GM12875 (cell line): Measurements from ENCODE around the gene MAML2.

ENCODE experiments used
- H3K4me3 ChIP-seq: one replicate; pipeline ENCODE4 v1.5.1; 2011; ENCODE audit warnings: low read depth, low read length, control low read depth
- TF ChIP-seq, protein P1 (sequence below): IDR thresholded peaks from 2 replicates; pipeline ENCODE4 v1.5.1; 2011; ENCODE audit warnings: low read depth, mild to moderate bottlenecking, control low read depth, inconsistent platforms, low read length, moderate library complexity, borderline replicate concordance; ENCODE audit not compliant: insufficient read depth

Gene MAML2

GRCh38 chr11:96332126-96332771 is 10.7 kb downstream of the MAML2 start:
- TF ChIP-seq, protein P1, sequence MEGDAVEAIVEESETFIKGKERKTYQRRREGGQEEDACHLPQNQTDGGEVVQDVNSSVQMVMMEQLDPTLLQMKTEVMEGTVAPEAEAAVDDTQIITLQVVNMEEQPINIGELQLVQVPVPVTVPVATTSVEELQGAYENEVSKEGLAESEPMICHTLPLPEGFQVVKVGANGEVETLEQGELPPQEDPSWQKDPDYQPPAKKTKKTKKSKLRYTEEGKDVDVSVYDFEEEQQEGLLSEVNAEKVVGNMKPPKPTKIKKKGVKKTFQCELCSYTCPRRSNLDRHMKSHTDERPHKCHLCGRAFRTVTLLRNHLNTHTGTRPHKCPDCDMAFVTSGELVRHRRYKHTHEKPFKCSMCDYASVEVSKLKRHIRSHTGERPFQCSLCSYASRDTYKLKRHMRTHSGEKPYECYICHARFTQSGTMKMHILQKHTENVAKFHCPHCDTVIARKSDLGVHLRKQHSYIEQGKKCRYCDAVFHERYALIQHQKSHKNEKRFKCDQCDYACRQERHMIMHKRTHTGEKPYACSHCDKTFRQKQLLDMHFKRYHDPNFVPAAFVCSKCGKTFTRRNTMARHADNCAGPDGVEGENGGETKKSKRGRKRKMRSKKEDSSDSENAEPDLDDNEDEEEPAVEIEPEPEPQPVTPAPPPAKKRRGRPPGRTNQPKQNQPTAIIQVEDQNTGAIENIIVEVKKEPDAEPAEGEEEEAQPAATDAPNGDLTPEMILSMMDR = no peak
- H3K4me3 ChIP-seq = no peak overlapping the region

DNA sequence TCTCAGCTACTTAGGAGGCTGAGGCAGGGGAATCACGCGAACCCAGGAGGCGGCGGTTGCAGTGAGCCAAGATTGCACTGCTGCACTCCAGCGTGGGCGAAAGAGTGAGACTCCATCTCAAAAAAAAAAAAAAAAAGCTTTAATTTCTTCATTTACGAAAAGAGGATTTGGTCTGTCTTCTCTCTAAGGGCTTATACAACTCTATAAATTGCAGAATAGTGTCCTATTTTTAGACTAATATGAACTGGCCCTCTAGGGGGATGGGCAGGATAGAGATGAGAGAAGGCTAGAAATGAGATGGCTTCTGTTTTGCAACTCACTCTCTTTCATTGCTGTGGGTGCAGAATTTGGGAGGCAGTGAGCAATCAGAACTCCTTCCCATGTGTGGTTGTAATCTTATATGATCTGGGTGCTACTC is 11.3 kb downstream of the MAML2 start:
- TF ChIP-seq, protein P1 = no peak

GRCh38 chr11:96330511-96330859 is 12.5 kb downstream of the MAML2 start:
- H3K4me3 ChIP-seq = no peak overlapping the region
- TF ChIP-seq, protein P1 = no peak

More for the DNA sequence above, 11.3 kb downstream of the MAML2 start:
- H3K4me3 ChIP-seq = no peak overlapping the region

DNA sequence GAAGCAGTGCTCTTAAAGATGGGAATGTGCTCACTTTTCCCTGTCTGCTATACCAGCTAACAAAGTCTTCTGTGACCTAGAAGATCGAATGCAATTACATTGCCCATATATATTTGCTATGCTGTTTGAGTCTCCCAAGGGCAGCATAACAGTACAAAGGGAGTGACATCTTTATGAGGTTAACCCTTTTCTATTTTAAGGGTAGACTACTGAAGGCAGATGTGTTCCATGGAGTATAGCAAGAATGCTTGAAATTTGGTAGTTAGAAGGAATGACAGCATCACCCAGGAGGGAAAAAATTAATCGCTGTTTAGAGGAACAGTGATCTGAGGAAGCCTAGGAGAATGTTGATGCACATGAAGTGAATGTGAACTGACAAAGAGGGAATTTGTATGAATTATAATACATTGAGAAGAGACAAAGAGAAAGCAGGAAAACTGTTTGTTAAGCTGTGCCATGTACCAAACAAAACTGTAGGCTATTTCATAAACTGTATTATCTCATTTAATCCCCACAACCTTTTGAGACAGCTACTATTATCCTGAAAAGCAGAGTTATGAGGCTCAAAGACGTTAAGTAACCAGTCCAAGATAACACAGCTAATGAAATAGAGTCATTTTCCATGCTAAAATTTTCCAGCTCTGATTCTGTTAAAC is 13.0 kb downstream of the MAML2 start:
- H3K4me3 ChIP-seq = no peak overlapping the region
- TF ChIP-seq, protein P1 = no peak

DNA sequence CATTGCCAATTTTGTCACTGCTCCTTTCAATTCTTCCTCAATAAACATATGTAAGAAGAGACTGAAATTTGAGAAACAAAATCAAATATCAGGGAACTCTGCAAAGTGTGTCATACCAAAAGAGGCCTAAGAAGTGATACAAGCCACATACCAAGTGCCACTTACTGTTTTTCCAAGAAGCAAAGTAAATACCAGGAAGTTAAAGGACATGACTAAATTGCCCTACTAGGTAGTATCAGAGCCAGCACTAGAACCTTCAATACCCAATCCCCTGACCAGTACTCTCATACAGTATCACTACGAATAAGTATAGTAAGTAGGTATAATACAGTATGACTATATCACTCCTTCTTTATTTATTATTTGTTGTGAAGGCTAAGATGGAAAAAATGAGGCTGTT is 13.6 kb downstream of the MAML2 start:
- TF ChIP-seq, protein P1 = no peak
- no peak overlapping the region for H3K4me3 ChIP-seq

- TF ChIP-seq, protein P1 = no peak
- H3K4me3 ChIP-seq = no peak overlapping the region
These were observed 14.5 kb downstream of the MAML2 start for GRCh38 chr11:96328395-96329010.

DNA sequence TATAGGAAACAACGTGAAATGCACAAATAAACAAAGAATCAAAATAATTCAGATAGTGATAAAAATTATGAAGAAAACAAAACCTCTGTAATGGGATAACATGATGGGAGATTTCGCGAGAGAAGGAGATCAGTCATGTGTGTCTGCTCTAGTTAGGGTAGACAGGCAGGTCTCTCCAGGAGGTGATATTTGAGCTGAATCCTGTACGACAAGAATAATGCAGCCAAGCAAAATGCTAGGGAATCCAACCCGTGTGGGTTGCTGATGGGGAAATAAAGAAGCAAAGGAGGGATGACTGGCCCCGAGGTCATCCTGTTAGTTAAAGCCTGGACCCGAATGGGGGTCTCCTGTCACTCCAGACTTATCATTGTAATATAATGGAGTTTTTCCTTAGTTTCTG is 16.0 kb downstream of the MAML2 start:
- no peak overlapping the region for H3K4me3 ChIP-seq
- TF ChIP-seq, protein P1 = no peak
